SW 1271 (cell line): Measurements from ENCODE around the gene KRT16.
"Not testable (repeated sequence)": the region's sequence is repeated elsewhere in the genome, so short reads cannot be mapped to it uniquely, and the experiment has no call there.

Experiments
- DNase-seq, 2 experiments: peaks; one replicate each; lab custom pipeline; 2025; lab: John Stamatoyannopoulos, UW

KRT16 gene

DNA sequence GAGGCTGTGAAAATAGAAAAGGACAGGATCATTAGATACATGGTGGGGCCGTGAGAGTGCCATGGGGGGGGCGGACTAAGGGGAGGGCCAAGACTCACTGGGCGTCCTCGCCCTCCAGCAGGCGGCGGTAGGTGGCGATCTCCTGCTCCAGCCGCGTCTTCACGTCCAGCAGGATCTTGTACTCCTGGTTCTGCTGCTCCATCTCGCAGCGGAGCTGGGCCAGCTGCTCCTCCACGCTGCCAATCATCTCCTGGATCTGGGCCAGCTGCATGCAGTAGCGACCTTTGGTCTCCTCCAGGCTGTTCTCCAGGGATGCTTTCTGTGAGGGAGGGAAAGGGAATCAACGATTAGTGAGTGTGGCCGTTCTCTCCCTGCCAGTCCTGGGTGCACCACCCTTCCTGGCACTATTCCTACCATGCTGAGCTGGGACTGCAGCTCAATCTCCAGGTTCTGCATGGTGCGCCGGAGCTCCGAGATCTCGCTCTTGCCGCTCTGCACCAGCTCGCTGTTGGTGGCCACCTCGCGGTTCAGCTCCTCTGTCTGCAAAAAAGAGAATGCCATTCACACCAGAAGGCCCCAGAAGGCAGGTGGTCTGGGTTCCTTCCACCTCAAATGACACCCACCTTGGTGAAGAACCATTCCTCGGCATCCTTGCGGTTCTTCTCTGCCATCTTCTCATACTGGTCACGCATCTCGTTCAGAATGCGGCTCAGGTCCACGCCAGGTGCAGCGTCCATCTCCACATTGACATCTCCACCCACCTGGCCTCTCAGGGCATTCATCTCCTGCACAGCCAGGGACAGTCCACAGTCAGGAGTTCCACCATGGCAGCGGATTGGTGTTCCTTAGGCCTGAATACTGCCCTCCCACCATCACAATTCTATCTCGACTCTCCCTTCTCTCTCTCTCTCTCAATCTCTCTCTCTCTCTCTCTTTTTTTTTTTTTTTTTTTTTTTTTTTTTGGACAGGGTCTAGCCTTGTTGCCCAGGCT, 29.1 kb downstream of the KRT16 start:
- no peak for DNase-seq

DNA sequence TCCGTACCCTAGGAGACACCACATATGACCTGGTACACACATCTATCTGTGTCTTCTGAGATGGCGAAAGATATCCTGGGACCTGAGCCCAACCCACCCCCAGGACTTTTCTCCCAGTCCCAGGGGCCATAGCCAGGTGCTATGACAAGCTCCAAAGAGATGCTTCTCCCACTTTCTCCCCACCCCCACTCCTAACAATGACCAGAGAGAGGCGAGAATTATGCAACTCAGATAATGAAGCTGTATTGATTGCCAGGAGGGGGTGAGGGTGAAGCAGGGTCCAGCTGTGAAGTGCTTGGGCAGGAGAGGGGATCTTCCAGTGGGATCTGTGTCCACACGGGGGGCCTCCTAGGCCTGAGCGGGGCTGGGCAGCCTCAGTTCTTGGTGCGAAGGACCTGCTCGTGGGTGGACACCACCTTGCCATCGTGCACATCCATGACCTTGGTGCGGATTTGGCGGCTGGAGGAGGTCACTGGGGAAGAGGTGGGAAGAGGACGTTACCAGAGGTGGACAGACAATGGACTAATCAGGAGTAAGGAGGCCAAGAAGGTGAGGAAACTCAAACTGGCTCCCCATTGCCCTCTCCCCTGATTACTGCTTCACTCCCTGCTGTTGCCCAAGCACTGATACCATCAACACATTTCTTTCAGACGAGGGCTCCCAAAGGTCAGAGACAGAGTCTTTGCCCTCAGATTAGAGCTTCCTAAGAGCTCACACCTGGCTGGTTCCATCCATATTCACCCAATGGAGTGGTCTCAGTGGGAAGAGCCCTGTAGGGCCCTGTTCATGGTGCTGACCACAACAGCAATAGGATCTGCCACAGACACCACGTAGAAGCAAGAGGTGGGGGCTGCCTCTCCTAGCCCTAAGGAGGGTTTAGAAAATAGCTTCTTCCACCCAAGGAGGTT, 30.3 kb downstream of the KRT16 start:
- DNase-seq: not testable (repeated sequence)

DNA sequence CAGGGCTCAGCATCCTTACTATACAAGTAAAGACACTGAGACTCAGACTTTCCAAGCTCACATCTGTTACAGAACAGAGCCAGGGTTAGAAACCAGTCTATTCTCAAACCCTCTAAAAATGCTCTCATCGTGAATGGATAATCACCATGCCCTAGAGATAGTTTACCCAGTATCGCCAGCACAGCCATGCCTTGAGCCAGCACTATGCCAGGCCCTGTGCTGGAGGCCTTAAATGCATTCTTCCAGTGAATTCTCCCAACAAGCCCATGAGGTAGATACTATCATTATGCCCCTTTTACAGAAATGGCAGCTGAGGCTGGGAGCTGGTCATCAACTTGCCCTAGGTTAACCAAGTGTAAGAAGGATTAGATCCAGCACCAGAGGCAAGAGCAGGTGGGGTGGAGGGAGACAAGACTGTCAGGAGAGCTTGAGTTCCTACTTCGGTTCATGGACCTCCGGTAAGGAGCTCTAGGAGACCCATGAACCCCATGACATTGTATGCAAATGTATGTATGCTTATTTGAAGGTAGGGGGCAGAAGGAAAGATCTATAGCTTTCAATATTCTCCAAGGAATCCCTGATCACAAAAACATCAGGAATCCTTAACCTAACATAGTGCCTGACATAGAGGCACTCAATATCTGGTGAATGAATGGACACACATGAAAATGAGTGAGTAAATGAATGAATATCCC, 31.1 kb downstream of the KRT16 start:
- DNase-seq: no peak

DNA sequence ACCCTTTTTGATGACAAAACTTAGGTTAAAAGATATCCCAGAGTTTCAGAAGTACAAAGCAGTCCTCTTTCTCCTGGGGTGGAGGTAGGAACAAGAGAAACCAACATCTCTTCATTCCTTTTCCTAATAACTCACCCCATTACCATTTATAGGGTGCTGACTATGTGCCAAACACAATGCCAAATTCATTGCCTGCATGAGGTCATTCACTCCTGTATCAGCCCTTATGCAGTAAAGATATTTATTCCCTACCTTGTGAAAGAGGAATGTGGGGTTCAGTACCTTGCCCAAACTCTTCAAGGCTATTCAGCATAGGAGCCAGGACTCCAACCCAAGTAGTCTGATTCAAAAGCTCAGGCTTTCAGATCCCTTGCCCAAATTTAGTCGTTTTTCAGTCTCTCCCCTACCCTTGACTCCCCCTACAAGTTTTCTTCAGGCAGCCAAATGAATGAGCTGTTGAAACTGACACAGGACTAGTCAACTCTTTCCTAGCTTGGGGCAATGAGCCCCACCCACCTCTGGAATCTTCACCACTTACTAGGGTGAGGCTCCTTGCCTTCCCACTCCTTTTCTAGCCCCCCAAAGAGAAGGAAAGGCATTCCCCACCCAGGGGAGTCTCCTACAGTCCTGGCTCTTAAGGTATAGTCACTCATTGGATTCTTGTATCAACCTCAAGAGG, 31.7 kb downstream of the KRT16 start:
- no peak for DNase-seq

DNA sequence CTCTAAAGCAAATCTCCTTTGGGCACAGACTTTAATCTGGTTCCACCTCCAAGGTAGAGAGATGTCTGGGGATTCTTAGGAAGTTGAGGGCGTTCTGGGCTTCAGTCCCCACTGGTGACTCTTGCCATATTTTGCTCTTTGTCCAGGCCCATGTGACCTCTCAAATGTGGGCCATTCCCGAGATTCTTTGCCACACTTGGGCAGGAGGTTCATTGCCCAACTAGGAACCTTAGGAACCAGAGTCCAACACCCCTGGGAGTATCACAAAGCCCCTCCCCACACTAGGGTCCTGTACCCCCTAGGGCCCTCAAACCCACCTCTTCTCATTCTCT, 32.4 kb downstream of the KRT16 start:
- no peak for DNase-seq

DNA sequence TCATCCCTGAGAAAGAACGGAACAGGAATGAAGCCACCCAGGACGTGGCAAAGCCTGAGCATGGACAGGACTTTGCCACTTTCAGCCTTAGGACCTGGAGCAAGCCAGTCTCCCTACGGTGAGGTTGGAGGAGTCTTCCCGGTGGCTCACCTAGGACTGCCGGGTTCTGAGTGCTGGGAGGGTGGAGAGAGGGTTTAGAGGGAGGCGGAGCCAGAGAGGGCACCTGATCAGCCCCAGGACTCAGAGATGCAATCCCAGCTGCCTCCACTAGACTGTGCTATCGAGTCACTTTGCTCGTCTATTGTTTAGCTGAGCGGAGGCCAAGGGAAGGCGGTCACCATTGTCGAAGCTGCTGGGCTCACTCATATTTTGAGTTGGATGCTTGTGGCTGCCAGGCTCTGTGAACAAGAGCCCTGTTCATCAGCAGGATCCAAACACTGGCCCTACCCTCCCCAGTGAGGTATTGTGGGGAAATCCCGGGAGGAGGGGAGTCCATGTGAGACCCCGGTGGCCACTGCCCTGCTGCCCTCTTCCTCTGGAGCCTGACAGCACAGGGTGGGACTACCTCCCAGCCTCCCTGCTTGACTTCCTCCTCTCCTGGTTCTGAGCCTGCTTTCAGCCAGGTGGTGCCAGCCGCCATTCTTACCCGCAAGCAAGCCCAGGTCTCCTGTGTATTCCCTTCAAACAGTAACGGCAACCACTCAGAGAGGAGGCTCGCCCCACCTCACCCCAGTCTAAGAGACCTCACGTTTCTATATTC, 32.9 kb downstream of the KRT16 start:
- peak; percentile 22 to 46 for DNase-seq

DNA sequence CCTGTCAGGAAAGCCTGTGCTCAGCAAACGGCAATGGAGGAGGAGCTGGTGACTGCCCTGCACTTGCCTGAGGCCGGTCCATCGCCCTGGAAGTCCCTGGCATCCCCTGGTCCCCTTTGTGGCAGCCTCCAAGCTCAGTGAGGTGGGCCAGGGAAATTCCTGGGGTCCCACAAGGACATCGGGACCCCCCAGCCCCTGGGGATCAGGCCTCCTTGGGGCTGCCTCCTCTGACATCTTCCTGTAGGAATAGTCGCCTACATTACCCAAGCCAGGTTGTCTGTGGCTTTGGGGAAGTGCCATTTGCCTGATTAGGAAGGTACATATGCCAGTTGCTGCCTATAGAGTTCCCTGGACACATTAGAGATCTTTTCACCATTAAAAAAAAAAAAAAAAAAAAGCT, 33.6 kb downstream of the KRT16 start:
- DNase-seq: no peak

DNA sequence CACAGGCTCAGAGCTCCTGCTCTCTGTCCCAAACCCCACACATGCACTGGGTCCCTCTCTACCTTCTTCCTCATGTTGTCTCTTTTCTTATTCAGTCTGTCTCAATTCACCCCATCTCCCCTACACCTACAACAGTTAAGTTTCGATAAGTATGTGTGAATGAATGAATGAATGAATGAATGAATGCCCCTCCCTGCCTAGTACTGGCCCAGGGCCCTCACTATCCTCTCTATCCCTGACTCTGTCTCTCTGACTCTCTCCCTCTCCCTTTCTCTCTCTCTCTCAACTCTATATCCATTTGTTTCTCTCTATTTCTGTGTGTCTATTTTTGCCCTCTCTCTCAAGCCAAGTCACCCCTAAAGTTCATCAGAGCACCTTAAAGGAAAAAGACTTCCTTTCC, 34.0 kb downstream of the KRT16 start:
- no peak for DNase-seq

DNA sequence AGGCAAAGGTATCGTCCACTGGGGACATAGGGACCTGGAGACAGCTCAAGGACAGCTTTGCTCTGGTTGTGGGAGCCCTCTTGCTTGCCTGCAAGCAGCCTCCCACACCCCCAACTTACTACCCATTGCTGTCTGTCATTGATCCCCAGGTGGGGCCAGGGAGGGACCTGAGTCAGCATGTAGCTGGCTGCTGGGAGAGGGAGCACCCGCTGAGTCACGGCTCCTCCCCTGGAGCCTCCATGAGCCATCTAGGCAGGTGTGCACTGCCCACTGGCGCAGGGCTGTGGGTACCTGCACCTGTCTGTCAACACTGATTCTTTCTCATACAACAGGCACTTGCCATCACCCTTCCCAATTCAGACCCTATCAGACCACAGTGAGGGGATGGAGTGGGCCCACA, 35.8 kb downstream of the KRT16 start:
- DNase-seq: not testable (repeated sequence)

DNA sequence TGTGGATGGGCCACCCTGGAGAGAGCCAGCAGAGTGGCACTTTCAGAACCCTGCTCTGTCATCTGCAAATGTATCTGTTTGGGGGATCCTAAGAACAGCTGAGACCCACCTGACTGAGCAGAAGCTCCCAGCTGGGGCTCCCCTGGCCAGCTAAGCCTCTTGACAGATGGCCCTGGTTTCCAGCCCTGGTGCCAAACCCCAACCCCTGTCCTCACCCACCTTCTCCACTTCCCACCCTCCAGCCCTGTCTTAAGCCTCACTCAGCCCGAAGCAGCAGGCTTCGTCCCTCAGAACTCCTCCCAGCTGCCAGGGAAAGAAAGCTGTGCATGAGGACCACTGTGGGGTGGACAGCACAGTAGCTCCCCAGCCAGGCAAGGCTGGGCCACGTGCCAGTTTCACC, 37.2 kb downstream of the KRT16 start:
- DNase-seq: no peak

DNA sequence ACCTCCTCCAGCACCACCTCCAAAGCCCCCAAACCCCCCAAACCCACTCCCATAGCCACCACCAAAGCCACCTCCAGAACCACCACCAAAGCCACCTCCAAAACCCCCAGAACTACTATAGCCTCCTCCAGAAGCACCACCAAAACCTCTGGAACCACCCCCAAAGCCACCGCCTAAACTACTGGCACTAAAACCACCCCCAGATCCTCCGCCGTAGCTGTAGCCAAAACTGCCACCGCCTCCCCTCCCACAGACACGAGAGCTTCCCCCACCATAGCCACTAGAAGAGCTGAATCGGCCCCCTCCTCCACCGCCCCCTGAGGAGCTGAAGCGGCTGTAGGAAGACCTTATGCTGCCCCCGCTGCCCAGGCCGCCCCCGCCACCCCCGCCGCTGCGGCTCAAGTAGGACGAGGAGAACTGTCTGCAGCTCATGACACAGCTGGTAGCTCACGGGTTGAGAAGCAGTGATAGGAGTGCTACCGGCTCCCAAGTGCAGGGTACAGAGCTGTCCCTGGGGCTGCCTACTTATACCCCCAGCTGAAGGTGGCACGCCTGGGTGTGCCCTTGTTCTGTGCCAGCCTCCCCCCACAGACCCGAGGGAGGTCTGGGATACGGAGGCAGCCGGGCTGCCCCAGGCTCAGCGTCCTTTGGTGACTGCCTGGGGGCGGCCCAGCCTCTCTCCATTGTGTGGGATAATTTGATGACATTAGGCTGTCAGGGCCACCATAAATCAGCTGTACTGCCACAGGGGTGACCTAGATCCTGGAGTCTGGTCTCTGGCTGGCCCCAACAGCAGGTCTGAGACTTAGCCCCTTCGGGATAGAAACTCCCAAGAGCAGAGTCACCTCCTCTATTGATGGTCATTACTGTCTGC, 40.8 kb downstream of the KRT16 start, which contains the start of gene KRT9:
KRT9 (minus strand) TSS at position 499 of the 874 bp plus-strand sequence; CDS start at position 432, 67 bp downstream.
- DNase-seq: no peak

DNA sequence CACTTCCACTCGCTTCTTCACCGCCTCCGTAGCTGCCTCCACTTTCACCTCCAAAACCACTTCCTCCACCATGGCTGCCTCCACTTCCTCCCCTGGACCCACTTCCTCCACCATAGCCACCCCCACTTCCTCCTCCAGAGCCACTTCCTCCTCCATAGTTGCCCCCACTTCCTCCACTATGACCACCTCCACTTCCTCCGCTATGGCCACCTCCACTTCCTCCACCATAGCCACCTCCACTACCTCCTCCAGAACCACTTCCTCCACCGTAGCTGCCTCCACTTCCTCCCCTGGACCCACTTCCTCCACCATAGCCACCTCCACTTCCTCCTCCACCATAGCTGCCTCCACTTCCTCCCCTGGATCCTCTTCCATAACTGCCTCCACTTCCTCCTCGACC, 45.2 kb downstream of the KRT16 start:
- DNase-seq: no peak

DNA sequence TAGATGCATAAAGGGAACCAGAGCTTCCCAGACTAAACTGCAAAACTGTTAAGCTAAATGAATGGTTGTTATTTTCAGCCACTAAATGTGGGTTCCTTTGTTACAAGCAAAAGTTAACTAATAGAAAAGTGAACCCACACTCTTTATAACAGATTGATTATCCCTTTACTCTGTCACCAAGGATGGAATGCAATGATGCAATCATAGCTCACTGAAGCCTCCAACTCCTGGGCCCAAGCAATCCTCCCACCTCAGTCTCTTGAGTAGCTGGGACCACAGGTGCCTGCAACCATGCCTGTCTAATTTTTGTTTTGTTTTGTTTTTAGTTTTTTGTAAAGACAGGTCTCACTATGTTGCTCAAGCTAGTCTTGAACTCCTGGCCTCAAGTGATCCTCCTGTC, 47.2 kb downstream of the KRT16 start:
- no peak for DNase-seq

DNA sequence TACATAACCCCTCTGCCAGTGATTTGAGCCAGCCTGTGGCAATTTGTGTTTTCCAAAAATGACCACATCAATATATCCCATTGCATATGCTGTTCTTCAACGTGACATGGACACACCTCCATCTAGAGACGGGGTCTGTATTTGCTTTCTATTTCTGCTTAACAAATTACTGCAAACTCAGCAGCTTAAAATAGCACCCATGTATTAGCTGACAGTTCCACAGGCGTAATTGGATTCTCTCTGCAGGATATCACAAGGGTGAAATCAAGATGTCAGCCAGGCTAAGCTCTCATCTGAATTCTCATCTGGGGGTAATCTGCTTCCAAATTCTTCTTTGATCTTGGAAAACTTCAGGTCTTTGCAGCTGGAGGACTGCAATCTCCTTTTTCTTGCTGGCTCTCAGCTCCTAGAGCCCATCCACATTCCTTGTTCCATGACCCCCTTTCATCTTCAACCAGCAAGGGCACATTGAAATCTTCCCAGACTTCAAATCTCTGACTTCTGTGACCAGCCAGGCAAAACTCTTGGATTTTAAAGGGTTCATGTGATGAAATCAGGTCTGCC, 48.9 kb downstream of the KRT16 start:
- no peak for DNase-seq

DNA sequence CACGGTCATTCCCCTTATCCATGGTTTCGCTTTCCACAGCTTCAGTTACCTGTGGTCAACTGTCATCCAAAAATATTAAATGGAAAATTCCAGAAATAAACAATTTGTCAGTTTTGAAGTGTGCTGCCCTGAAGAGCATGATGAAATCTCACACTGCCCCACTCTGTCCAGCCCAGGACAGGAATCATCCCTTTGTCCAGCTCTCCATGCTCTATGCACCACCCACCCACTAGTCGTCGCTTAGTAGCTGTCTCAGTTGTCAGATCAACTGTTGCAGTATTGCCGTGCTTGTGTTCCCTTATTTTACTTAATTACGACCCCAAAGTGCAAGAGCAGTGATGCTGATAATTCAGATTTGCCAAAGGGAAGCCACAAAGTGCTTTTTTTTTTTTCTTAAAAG, 51.0 kb downstream of the KRT16 start:
- no peak for DNase-seq
